ENCODE measurements around the gene FAM13C.

DNA sequence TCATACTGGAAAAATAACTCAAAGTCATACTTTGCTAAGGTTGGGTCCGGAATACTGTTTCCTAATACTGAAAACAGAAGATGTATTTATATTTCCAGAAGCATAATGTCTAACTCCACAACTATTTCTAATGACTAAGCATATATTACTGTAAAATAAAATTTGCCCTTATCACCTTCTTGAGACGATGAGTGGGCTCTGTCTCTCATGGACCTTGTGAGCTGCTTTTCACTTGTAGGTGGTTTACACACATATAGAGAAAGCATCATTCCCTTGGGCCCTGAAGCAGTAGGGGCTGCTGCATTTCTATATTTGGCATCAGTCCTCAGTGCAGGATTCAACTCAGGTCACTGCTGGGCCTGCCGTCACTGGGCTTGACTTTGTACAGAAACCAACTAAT lies 10.7 kb upstream of the FAM13C start:
- TF ChIP-seq SUZ12 (IDR thresholded peaks at IDR 0.05; ENCODE audit: extremely low read depth, insufficient read depth, insufficient read length), result no peak
- TF ChIP-seq YY1 (IDR thresholded peaks at IDR 0.05; ENCODE audit: insufficient read depth, insufficient read length), result no peak
